Osteoblast (primary cell): ENCODE measurements around the gene OR51D1. TPM values are rescaled to one million over a fixed set of nuclear protein-coding genes. Genes with fewer than 3 reads are reported as not detected.

Source experiments
- DNase-seq: peaks from one replicate; pipeline ENCODE4 v3.0.0; 2011; ENCODE audit warnings: low spot score, mixed read lengths; ENCODE audit not compliant: insufficient read length; ENCODE audit errors: missing footprints
- H2AFZ ChIP-seq: 2 replicates; pipeline ENCODE4 v1.6.0; 2011; ENCODE audit warnings: mild to moderate bottlenecking, low read length
- H3K27ac ChIP-seq: 2 replicates; pipeline ENCODE4 v1.5.1; 2011; ENCODE audit warnings: mild to moderate bottlenecking, low read depth, low read length, moderate library complexity
- H3K27me3 ChIP-seq: 2 replicates; pipeline ENCODE4 v1.6.0; 2012; ENCODE audit warnings: mild to moderate bottlenecking, control low read depth, inconsistent platforms, low read length, moderate library complexity; ENCODE audit not compliant: insufficient read depth
- H3K36me3 ChIP-seq: 2 replicates; pipeline ENCODE4 v1.5.1; 2011; ENCODE audit warnings: mild to moderate bottlenecking, low read length, control low read depth, moderate library complexity; ENCODE audit not compliant: insufficient read depth
- H3K4me1 ChIP-seq: 2 replicates; pipeline ENCODE4 v1.5.1; 2011; ENCODE audit warnings: mild to moderate bottlenecking, low read length, control low read depth, moderate library complexity; ENCODE audit not compliant: insufficient read depth
- H3K4me2 ChIP-seq: 2 replicates; pipeline ENCODE4 v1.6.0; 2011; ENCODE audit warnings: mild to moderate bottlenecking, low read length; ENCODE audit not compliant: insufficient read depth
- H3K4me3 ChIP-seq: fragments of 200-600 bp; sonication (generic); 3 replicates; pipeline ENCODE4 v1.5.1; 2012; ENCODE audit warnings: mild to moderate bottlenecking, low read length, inconsistent platforms; ENCODE audit not compliant: insufficient read depth
- H3K79me2 ChIP-seq: 2 replicates; pipeline ENCODE4 v1.6.0; 2012; ENCODE audit warnings: mild to moderate bottlenecking, low read length, control low read depth, inconsistent platforms; ENCODE audit not compliant: insufficient read depth
- H3K9me3 ChIP-seq: 2 replicates; pipeline ENCODE4 v1.5.1; 2011; ENCODE audit warnings: low read depth, low read length, control low read depth
- H4K20me1 ChIP-seq: 2 replicates; pipeline ENCODE4 v1.6.0; 2012; ENCODE audit warnings: mild to moderate bottlenecking, low read length, control low read depth; ENCODE audit not compliant: insufficient read depth
- total RNA-seq: library from RNA; depleted of rRNA; stranded (reverse); fragments of >200 nt; gene quantifications from 2 replicates; pipeline ENCODE4 v1.2.3, GENCODE V29; 2012
- TF ChIP-seq, protein P1 (sequence below): IDR thresholded peaks from 2 replicates; pipeline ENCODE4 v1.5.1; 2011; ENCODE audit warnings: mild to moderate bottlenecking, low read depth, low read length, moderate library complexity; ENCODE audit errors: extremely low read depth

OR51D1 gene
- total RNA-seq, 1 donor, result not detected

- H3K9me3 ChIP-seq, result no peaks in the 10 kb centered on the region
- H3K4me1 ChIP-seq, result no peaks in the 10 kb centered on the region
- H3K79me2 ChIP-seq, result no peaks in the 10 kb centered on the region
- no peaks in the 10 kb centered on the region for H3K27me3 ChIP-seq
- H3K4me2 ChIP-seq, result no peak overlapping the region
- H3K36me3 ChIP-seq, result no peaks in the 10 kb centered on the region
- TF ChIP-seq, protein P1, sequence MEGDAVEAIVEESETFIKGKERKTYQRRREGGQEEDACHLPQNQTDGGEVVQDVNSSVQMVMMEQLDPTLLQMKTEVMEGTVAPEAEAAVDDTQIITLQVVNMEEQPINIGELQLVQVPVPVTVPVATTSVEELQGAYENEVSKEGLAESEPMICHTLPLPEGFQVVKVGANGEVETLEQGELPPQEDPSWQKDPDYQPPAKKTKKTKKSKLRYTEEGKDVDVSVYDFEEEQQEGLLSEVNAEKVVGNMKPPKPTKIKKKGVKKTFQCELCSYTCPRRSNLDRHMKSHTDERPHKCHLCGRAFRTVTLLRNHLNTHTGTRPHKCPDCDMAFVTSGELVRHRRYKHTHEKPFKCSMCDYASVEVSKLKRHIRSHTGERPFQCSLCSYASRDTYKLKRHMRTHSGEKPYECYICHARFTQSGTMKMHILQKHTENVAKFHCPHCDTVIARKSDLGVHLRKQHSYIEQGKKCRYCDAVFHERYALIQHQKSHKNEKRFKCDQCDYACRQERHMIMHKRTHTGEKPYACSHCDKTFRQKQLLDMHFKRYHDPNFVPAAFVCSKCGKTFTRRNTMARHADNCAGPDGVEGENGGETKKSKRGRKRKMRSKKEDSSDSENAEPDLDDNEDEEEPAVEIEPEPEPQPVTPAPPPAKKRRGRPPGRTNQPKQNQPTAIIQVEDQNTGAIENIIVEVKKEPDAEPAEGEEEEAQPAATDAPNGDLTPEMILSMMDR, result no peak
- no peak overlapping the region for H3K27ac ChIP-seq
- no peak for DNase-seq
- H3K4me3 ChIP-seq, result no peak overlapping the region
- no peaks in the 10 kb centered on the region for H4K20me1 ChIP-seq
- H2AFZ ChIP-seq, result no peak overlapping the region
These were observed 40.7 kb downstream of the OR51D1 start for GRCh38 chr11:4677948-4678347.

DNA sequence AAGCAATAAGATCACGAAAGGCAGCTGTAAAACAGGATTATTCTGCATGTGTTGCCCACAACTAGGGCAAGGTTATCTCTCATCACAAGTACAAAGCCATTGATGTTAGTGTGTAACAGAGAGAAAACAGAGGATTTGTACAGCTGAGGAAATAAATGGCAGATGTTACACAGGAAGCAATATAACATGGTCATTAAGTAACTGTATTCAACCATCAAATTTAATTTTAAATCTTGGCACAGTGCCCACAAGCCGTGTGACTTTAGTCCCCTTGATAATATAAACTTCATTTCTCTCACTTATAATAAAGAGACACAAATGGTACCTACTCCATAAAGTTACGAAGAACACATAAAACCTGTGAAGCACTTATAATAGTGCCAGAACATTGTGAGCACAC lies 43.1 kb downstream of the OR51D1 start:
- Histone ChIP-seq H2AFZ (no peak overlapping the region), H3K9me3 (no peaks in the 10 kb centered on the region), H3K27me3 (no peaks in the 10 kb centered on the region), H3K27ac (no peak overlapping the region), H3K4me1 (no peaks in the 10 kb centered on the region), H3K79me2 (no peaks in the 10 kb centered on the region), H3K4me3 (no peak overlapping the region), H4K20me1 (no peaks in the 10 kb centered on the region), H3K36me3 (no peaks in the 10 kb centered on the region), H3K4me2 (no peak overlapping the region)
- TF ChIP-seq, protein P1, result no peak
- DNase-seq, result no peak

- no peak for DNase-seq
- H3K36me3 ChIP-seq, result no peaks in the 10 kb centered on the region
- H3K79me2 ChIP-seq, result no peaks in the 10 kb centered on the region
- H3K27me3 ChIP-seq, result no peaks in the 10 kb centered on the region
- H4K20me1 ChIP-seq, result no peaks in the 10 kb centered on the region
- H3K4me1 ChIP-seq, result no peaks in the 10 kb centered on the region
- H3K4me2 ChIP-seq, result no peak overlapping the region
- no peaks in the 10 kb centered on the region for H3K9me3 ChIP-seq
- H3K4me3 ChIP-seq, result no peak overlapping the region
- no peak overlapping the region for H2AFZ ChIP-seq
- TF ChIP-seq, protein P1, result no peak
- no peak overlapping the region for H3K27ac ChIP-seq
These were observed 45.5 kb downstream of the OR51D1 start for GRCh38 chr11:4682623-4683419.

- no peaks in the 10 kb centered on the region for H4K20me1 ChIP-seq
- TF ChIP-seq, protein P1, result no peak
- H3K27ac ChIP-seq, result no peak overlapping the region
- no peaks in the 10 kb centered on the region for H3K36me3 ChIP-seq
- no peaks in the 10 kb centered on the region for H3K27me3 ChIP-seq
- H3K4me1 ChIP-seq, result no peaks in the 10 kb centered on the region
- H3K79me2 ChIP-seq, result no peaks in the 10 kb centered on the region
- H3K4me3 ChIP-seq, result no peak overlapping the region
- H2AFZ ChIP-seq, result no peak overlapping the region
- H3K9me3 ChIP-seq, result no peaks in the 10 kb centered on the region
- no peak for DNase-seq
- H3K4me2 ChIP-seq, result no peak overlapping the region
These were observed 47.5 kb downstream of the OR51D1 start for GRCh38 chr11:4684631-4685285.
